Jurkat, Clone E6-1 (cell line): ENCODE measurements around the gene CACNA1I.

Experiments used
- DNase-seq: peaks from one replicate; pipeline ENCODE4 v3.0.0-alpha.2; 2011; ENCODE audit warnings: low read depth, low spot score
- H3K4me3 ChIP-seq: 2 replicates; pipeline ENCODE4 v1.5.1; 2011; ENCODE audit warnings: mild to moderate bottlenecking, low read length, control low read depth, moderate library complexity

CACNA1I gene

GRCh38 chr22:39616051-39616450 lies 45.5 kb downstream of the CACNA1I start:
- no peak overlapping the region for H3K4me3 ChIP-seq
- DNase-seq = no peak

- DNase-seq = no peak
- no peak overlapping the region for H3K4me3 ChIP-seq
Measured at GRCh38 chr22:39616781-39617180, 46.2 kb downstream of the CACNA1I start.

- no peak overlapping the region for H3K4me3 ChIP-seq
- no peak for DNase-seq
Measured at GRCh38 chr22:39617342-39617741, 46.8 kb downstream of the CACNA1I start.

GRCh38 chr22:39617970-39618757 lies 47.6 kb downstream of the CACNA1I start:
- DNase-seq = no peak

GRCh38 chr22:39618996-39619530 lies 48.5 kb downstream of the CACNA1I start:
- no peak overlapping the region for H3K4me3 ChIP-seq

More at GRCh38 chr22:39617970-39618757, 47.6 kb downstream of the CACNA1I start:
- no peak overlapping the region for H3K4me3 ChIP-seq

GRCh38 chr22:39620924-39621690 lies 50.6 kb downstream of the CACNA1I start:
- no peak overlapping the region for H3K4me3 ChIP-seq
- no peak for DNase-seq

More at GRCh38 chr22:39618996-39619530, 48.5 kb downstream of the CACNA1I start:
- DNase-seq = no peak

GRCh38 chr22:39621826-39622225 lies 51.3 kb downstream of the CACNA1I start:
- H3K4me3 ChIP-seq = no peak overlapping the region
- DNase-seq = no peak

GRCh38 chr22:39622881-39623367 lies 52.4 kb downstream of the CACNA1I start:
- peak; percentile 58 for DNase-seq
- H3K4me3 ChIP-seq = no peak overlapping the region

- H3K4me3 ChIP-seq = no peak overlapping the region
- DNase-seq = no peak
Measured at GRCh38 chr22:39623603-39624500, 53.3 kb downstream of the CACNA1I start.

- no peak overlapping the region for H3K4me3 ChIP-seq
- no peak for DNase-seq
Measured at GRCh38 chr22:39624501-39624821, 53.9 kb downstream of the CACNA1I start.

GRCh38 chr22:39625569-39626537 lies 55.3 kb downstream of the CACNA1I start:
- DNase-seq = no peak
- no peak overlapping the region for H3K4me3 ChIP-seq

- no peak overlapping the region for H3K4me3 ChIP-seq
- no peak for DNase-seq
Measured at GRCh38 chr22:39627208-39627607, 56.7 kb downstream of the CACNA1I start.

GRCh38 chr22:39627865-39628562 lies 57.5 kb downstream of the CACNA1I start:
- no peak overlapping the region for H3K4me3 ChIP-seq
- no peak for DNase-seq

- DNase-seq = no peak
- no peak overlapping the region for H3K4me3 ChIP-seq
Measured at GRCh38 chr22:39628563-39629080, 58.1 kb downstream of the CACNA1I start.

GRCh38 chr22:39629851-39630250 lies 59.3 kb downstream of the CACNA1I start:
- no peak overlapping the region for H3K4me3 ChIP-seq
- DNase-seq = no peak

GRCh38 chr22:39630721-39631120 lies 60.2 kb downstream of the CACNA1I start:
- no peak overlapping the region for H3K4me3 ChIP-seq
- DNase-seq = no peak
